T-cell (primary cell): ENCODE data around the gene GFRAL. TPM values are rescaled to one million over a fixed set of nuclear protein-coding genes. Genes with fewer than 3 reads are reported as not detected.
"Not testable (repeated sequence)": the region's sequence is repeated elsewhere in the genome, so short reads cannot be mapped to it uniquely, and the experiment has no call there.

Experiments
- ATAC-seq, 4 experiments: fragments of 200-7000 bp in 3 of 4; fragments of 150-1000 bp in 1 of 4; cut with Tn5 transposase; replicated peaks in 1 of 4; 1 replicate in 3 of 4; 2 replicates in 1 of 4; pipeline ENCODE4 v1.10.0; 2021; ENCODE audit warnings: moderate library complexity in 3 of 4, mild to moderate bottlenecking in 2 of 4, moderate number of reproducible peaks in 1 of 4
- CTCF ChIA-PET, 2 donors: fragments of 300-600 bp; sonication (Branson Sonifier 250); formaldehyde crosslinking; loops; one replicate each; lab custom pipeline; 2022; ENCODE audit warnings: antibody characterized with exemption in 2 of 2; lab: Charles Lee
- POLR2A ChIA-PET, 2 donors: fragments of 300-600 bp; sonication (Branson Sonifier 250); formaldehyde crosslinking; loops; one replicate each; lab custom pipeline; 2022; ENCODE audit warnings: antibody characterized with exemption in 2 of 2; lab: Charles Lee
- DNase-seq, 35 experiments: peaks; one replicate each; pipeline versions ENCODE4 v3.0.0 to v3.0.0-alpha.2; 2013 to 2023
- H3K27ac ChIP-seq: one replicate; pipeline ENCODE4 v1.5.1; 2013; ENCODE audit warnings: low read length
- H3K27me3 ChIP-seq, 2 experiments: replicated peaks in 1 of 2; 1 replicate in 1 of 2; 2 replicates in 1 of 2; pipeline versions ENCODE4 v1.6.1 to v1.7.0; 2013; ENCODE audit warnings: low read length in 1 of 2, mixed read lengths in 1 of 2; ENCODE audit not compliant: control insufficient read depth in 2 of 2, insufficient read depth in 2 of 2; ENCODE audit errors: extremely low read depth in 1 of 2
- H3K36me3 ChIP-seq, 2 donors: 1 replicate in 1 of 2; 2 replicates in 1 of 2; pipeline versions ENCODE4 v1.6.1 to v1.7.0; 2013; ENCODE audit warnings: low read length in 1 of 2; ENCODE audit not compliant: control insufficient read depth in 2 of 2, insufficient read depth in 1 of 2; ENCODE audit errors: extremely low read depth in 1 of 2
- H3K4me1 ChIP-seq, 2 experiments: 1 replicate in 1 of 2; 2 replicates in 1 of 2; pipeline versions ENCODE4 v1.6.1 to v1.7.0; 2013; ENCODE audit warnings: low read length in 2 of 2, mixed read lengths in 1 of 2; ENCODE audit not compliant: insufficient read depth in 2 of 2, control insufficient read depth in 1 of 2; ENCODE audit errors: extremely low read depth in 1 of 2
- H3K4me3 ChIP-seq, 2 donors: 1 replicate in 1 of 2; 2 replicates in 1 of 2; pipeline versions ENCODE4 v1.5.1 to v1.7.0; 2013; ENCODE audit warnings: mild to moderate bottlenecking in 2 of 2, low read length in 1 of 2, moderate library complexity in 1 of 2; ENCODE audit not compliant: control insufficient read depth in 1 of 2; ENCODE audit errors: extremely low read depth in 1 of 2
- H3K9me3 ChIP-seq: 2 replicates; pipeline ENCODE4 v1.7.0; 2013
- H3K27ac Mint-ChIP-seq, 2 donors: one replicate each; pipeline ENCODE4 v1.8.0; 2020 to 2021; ENCODE audit warnings: mild to moderate bottlenecking in 2 of 2, mixed read lengths in 2 of 2
- H3K27me3 Mint-ChIP-seq, 2 donors: one replicate each; pipeline ENCODE4 v1.8.0; 2021 to 2022; ENCODE audit warnings: mixed read lengths in 2 of 2
- H3K36me3 Mint-ChIP-seq: one replicate; pipeline ENCODE4 v1.8.0; 2021; ENCODE audit warnings: mixed read lengths
- H3K4me1 Mint-ChIP-seq, 3 donors: one replicate each; pipeline ENCODE4 v1.8.0; 2020 to 2022; ENCODE audit warnings: mixed read lengths in 3 of 3, mild to moderate bottlenecking in 1 of 3
- H3K4me3 Mint-ChIP-seq, 3 donors: one replicate each; pipeline ENCODE4 v1.8.0; 2020 to 2022; ENCODE audit warnings: mild to moderate bottlenecking in 3 of 3, mixed read lengths in 3 of 3, moderate library complexity in 3 of 3
- H3K9me3 Mint-ChIP-seq, 3 donors: one replicate each; pipeline ENCODE4 v1.8.0; 2020 to 2022; ENCODE audit warnings: mixed read lengths in 3 of 3
- WGBS: methylation state at CpG from one replicate; pipeline ENCODE4 v1.1.5; 2013; ENCODE audit warnings: missing lambda C conversion rate; ENCODE audit not compliant: insufficient coverage; 5-methylcytosine and 5-hydroxymethylcytosine counted together
- total RNA-seq, 35 experiments: library from RNA in 6 of 35; stranded (reverse) in 6 of 35; fragments of 120-200 nt in 1 of 35; gene quantifications; one replicate each; pipeline versions ENCODE4 v1.2.1 to v1.2.4 and lab custom pipeline; 2013 to 2026

The GFRAL gene
- total RNA-seq, 5 donors from 2014 or later (not counting 1 experiment from before 2014, with no cell fraction given) = not detected

- H3K36me3 Mint-ChIP-seq, H3K27ac ChIP-seq, H3K4me3 Mint-ChIP-seq, H3K9me3 ChIP-seq, ATAC-seq, DNase-seq, CTCF ChIA-PET, H3K36me3 ChIP-seq, H3K4me1 Mint-ChIP-seq, H3K27ac Mint-ChIP-seq, H3K4me3 ChIP-seq, H3K4me1 ChIP-seq, H3K27me3 ChIP-seq, POLR2A ChIA-PET, H3K27me3 Mint-ChIP-seq: not testable (repeated sequence)
- WGBS = no CpG with 5 or more reads among the region's 3 CpGs
- peaks cover 2 to 27% (median 2%) of the 10 kb centered on the region in 3 donors for H3K9me3 Mint-ChIP-seq
Measured at GRCh38 chr6:55297214-55297613, 30.1 kb upstream of the GFRAL start.

- H3K4me1 ChIP-seq = no peaks in the 10 kb centered on the region
- no peak overlapping the region for H3K27ac Mint-ChIP-seq
- H3K4me3 ChIP-seq = no peak overlapping the region
- no peak overlapping the region for H3K27ac ChIP-seq
- DNase-seq = no peak
- H3K4me3 Mint-ChIP-seq = no peak overlapping the region
- peaks cover 8 to 19% (median 8%) of the 10 kb centered on the region in 3 donors for H3K9me3 Mint-ChIP-seq
- H3K36me3 Mint-ChIP-seq = no peaks in the 10 kb centered on the region
- no peak for ATAC-seq
- H3K27me3 Mint-ChIP-seq = no peaks in the 10 kb centered on the region
- POLR2A ChIA-PET = no interaction called here
- CTCF ChIA-PET = no interaction called here
- no peaks in the 10 kb centered on the region for H3K36me3 ChIP-seq
- no peaks in the 10 kb centered on the region for H3K27me3 ChIP-seq
- WGBS = 100% methylated on average over 1 of the region's 5 CpGs
- H3K9me3 ChIP-seq = no peaks in the 10 kb centered on the region
- no peaks in the 10 kb centered on the region for H3K4me1 Mint-ChIP-seq
Measured at GRCh38 chr6:55299286-55299985, 27.8 kb upstream of the GFRAL start.

- Mint-ChIP-seq H3K9me3 (peaks cover 18 to 22% (median 18%) of the 10 kb centered on the region in 3 donors), H3K36me3 (no peaks in the 10 kb centered on the region), H3K4me3 (no peak overlapping the region), H3K27ac (no peak overlapping the region), H3K4me1 (no peaks in the 10 kb centered on the region), H3K27me3 (no peaks in the 10 kb centered on the region)
- POLR2A ChIA-PET = no interaction called here
- Histone ChIP-seq H3K4me3 (no peak overlapping the region), H3K9me3 (no peaks in the 10 kb centered on the region), H3K36me3 (no peaks in the 10 kb centered on the region), H3K4me1 (no peaks in the 10 kb centered on the region), H3K27me3 (no peaks in the 10 kb centered on the region), H3K27ac (no peak overlapping the region)
- ATAC-seq = no peak
- WGBS = 43% methylated on average over 1 of the region's 1 CpG
- CTCF ChIA-PET = no interaction called here
- no peak for DNase-seq
Measured at GRCh38 chr6:55304747-55305146, 22.5 kb upstream of the GFRAL start.

DNA sequence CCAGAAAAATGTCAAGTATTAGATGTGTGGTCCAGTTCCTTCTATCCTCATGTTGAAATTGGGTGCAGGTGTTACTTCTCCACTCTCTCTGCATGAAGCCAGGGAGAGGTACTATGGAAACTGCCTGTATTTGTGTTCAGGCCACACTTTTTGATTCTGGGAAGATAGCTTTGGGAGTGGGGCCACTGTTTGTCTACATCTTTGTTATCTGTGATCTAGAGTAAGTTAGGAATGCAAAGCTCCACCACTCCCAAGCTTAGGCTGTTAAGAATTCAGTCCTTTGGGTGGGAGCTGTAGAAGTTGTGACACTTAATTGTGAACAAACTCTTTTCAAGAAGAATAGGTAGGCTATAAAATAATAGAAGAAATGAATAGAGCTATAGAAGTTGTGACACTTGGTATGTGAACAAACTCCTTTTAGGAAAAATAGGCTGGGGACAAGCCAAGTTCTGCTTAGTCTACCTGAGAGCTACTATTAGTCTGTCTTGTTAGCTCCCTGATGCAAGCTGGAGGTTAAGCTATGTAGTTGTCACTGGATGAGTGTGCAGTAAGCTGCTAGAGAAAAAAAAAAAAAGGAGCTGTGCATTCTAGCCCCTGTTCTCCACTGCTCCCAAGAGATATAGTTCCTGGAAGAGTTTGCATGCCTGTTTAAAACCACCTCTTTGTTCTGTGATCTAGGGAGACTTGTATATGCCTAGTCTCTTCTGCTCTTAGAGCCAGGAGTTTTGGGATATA, 7.1 kb upstream of the GFRAL start:
- H3K4me1 Mint-ChIP-seq = no peaks in the 10 kb centered on the region

DNA sequence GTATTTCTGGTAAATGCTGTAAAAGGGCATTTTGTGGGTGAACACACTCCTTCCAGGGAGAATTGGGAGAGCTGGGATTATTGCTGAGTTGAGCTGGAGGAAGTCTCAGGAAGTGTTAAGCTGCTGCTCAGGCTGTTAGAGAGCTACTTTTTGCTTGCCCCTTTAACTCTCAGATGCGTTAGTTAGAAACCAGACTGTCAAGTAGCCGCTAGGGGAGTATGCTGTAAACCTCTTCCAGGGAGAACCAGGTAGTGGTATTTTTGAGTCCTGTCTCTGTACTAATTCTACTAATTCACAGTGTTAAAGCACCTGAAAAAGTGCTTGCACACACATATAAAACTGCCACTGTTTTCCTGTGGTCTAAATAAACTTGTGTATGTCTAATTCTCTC, 6.6 kb upstream of the GFRAL start:
- H3K4me3 Mint-ChIP-seq = no peak overlapping the region
- no peak overlapping the region for H3K4me3 ChIP-seq
- no peaks in the 10 kb centered on the region for H3K4me1 Mint-ChIP-seq
- CTCF ChIA-PET = no interaction called here
- no peaks in the 10 kb centered on the region for H3K27me3 ChIP-seq
- no peaks in the 10 kb centered on the region for H3K36me3 ChIP-seq
- ATAC-seq (no peak), DNase-seq (no peak)
- H3K27me3 Mint-ChIP-seq = no peaks in the 10 kb centered on the region
- no peaks in the 10 kb centered on the region for H3K4me1 ChIP-seq
- POLR2A ChIA-PET = no interaction called here
- no peaks in the 10 kb centered on the region for H3K9me3 ChIP-seq
- peaks cover 10 to 43% (median 19%) of the 10 kb centered on the region in 3 donors for H3K9me3 Mint-ChIP-seq
- H3K36me3 Mint-ChIP-seq = no peaks in the 10 kb centered on the region
- no peak overlapping the region for H3K27ac ChIP-seq
- no peak overlapping the region for H3K27ac Mint-ChIP-seq
- no CpG with 5 or more reads among the region's 2 CpGs for WGBS

More for the DNA sequence above, 7.1 kb upstream of the GFRAL start:
- Mint-ChIP-seq H3K9me3 (peaks cover 11 to 40% (median 19%) of the 10 kb centered on the region in 3 donors), H3K36me3 (no peaks in the 10 kb centered on the region), H3K27ac (no peak overlapping the region), H3K27me3 (no peaks in the 10 kb centered on the region), H3K4me3 (no peak overlapping the region)
- CTCF ChIA-PET = no interaction called here
- no peaks in the 10 kb centered on the region for H3K36me3 ChIP-seq
- POLR2A ChIA-PET = no interaction called here
- ATAC-seq (no peak), DNase-seq (no peak)
- no peaks in the 10 kb centered on the region for H3K4me1 ChIP-seq
- H3K27me3 ChIP-seq = no peaks in the 10 kb centered on the region
- no peak overlapping the region for H3K4me3 ChIP-seq
- H3K9me3 ChIP-seq = no peaks in the 10 kb centered on the region
- no peak overlapping the region for H3K27ac ChIP-seq

DNA sequence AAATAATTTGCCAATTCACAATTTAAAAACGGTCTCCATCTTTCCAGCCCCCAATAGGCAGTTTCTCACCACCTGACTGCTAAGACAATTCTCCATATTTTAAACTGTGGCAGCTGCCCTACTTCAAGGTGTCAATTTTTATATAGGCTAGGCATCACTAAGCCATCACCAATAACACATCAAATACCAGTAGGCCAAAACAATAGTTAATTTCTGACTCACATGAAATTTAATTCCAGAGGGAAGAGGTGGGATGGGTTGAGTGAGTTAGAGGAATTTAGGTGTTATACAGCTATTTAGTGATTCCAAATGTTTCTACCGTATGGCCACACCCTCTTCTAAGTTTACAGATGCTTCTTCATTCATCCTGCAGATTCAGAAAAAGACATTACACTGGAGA, 49.9 kb downstream of the GFRAL start:
- DNase-seq (no peak), ATAC-seq (no peak)
- POLR2A ChIA-PET = no interaction called here
- Histone ChIP-seq H3K27me3 (no peaks in the 10 kb centered on the region), H3K4me3 (no peak overlapping the region), H3K4me1 (no peaks in the 10 kb centered on the region), H3K9me3 (no peaks in the 10 kb centered on the region), H3K36me3 (no peaks in the 10 kb centered on the region), H3K27ac (no peak overlapping the region)
- Mint-ChIP-seq H3K36me3 (no peaks in the 10 kb centered on the region), H3K27ac (no peak overlapping the region), H3K4me1 (no peaks in the 10 kb centered on the region), H3K27me3 (no peaks in the 10 kb centered on the region), H3K4me3 (no peak overlapping the region), H3K9me3 (peaks cover 4 to 39% (median 19%) of the 10 kb centered on the region in 3 donors)
- CTCF ChIA-PET = no interaction called here
- 0% methylated on average over 1 of the region's 2 CpGs for WGBS
